ENCODE results near the gene TOR2A. TPM values are rescaled to one million over a fixed set of nuclear protein-coding genes. Genes with fewer than 3 reads are reported as not detected.

The TOR2A gene
- total and polyA plus RNA-seq, 2 of the 8 experiments (the other 6 are each of a cell fraction or from before 2014, with no cell fraction given), result 18.7 to 24.9 TPM

GRCh38 chr9:127761491-127761956 lies 26.4 kb upstream of the TOR2A start:
- no peak overlapping the region for H2BK12ac ChIP-seq (ENCODE audit: low read depth, low read length)
- H4K8ac ChIP-seq (ENCODE audit: extremely low read depth, insufficient read depth, low read length), result no peak overlapping the region
- H3K4ac ChIP-seq (replicated peaks; ENCODE audit: insufficient read length, low read depth, low read length), result no peak overlapping the region
- no peak overlapping the region for H3K23ac ChIP-seq (ENCODE audit: insufficient read length)
- H3K27ac ChIP-seq (ENCODE audit: low read depth, low read length), result no peak overlapping the region; the same call in 1 of the 2 replicates
- H3K4me3 ChIP-seq (ENCODE audit: extremely low read depth in 1 of 4, insufficient read depth in 2 of 4, low read depth in 3 of 4, low read length in 4 of 4), result no peak overlapping the region
- H2AFZ ChIP-seq (ENCODE audit: low read length), result no peak overlapping the region
- no peak overlapping the region for H2BK5ac ChIP-seq (ENCODE audit: low read depth, low read length)
- no peak overlapping the region for H4K5ac ChIP-seq (ENCODE audit: insufficient read length, low read depth, low read length)
- H4K91ac ChIP-seq (replicated peaks; ENCODE audit: insufficient read length, low read length), result no peak overlapping the region
- H3K14ac ChIP-seq (ENCODE audit: insufficient read length), result no peak overlapping the region
- no peaks in the 10 kb centered on the region for H3K79me1 ChIP-seq (ENCODE audit: low read depth, low read length)
- H3K9me3 ChIP-seq (ENCODE audit: insufficient read depth in 2 of 2, low read depth in 1 of 2, low read length in 1 of 2), result no peaks in the 10 kb centered on the region
- CTCF ChIA-PET (ENCODE audit: partially characterized antibody), result interaction anchor here (0.6 to 14.6 kb wide), 8 partner anchors 8 to 1403 kb away, joined by 3 to 227 read pairs (median 3); partner anchors contain the start of genes CDK9 and SH2D3C
- FAIRE-seq (no peak), DNase-seq (ENCODE audit: low read depth in 1 of 2, low spot score in 2 of 2) (no peak)
- no peaks in the 10 kb centered on the region; a peak in 1 of 7 replicates for H3K27me3 ChIP-seq (replicated peaks in 1 of 4; ENCODE audit: control insufficient read depth in 3 of 4, extremely low read depth in 1 of 4, insufficient read depth in 3 of 4, low read length in 3 of 4)
- H2AK5ac ChIP-seq (ENCODE audit: low read depth, low read length), result no peak overlapping the region
- no peaks in the 10 kb centered on the region for H4K20me1 ChIP-seq (replicated peaks in 1 of 2; ENCODE audit: control insufficient read depth in 1 of 2, insufficient read depth in 2 of 2, low read length in 2 of 2)
- H2BK20ac ChIP-seq (ENCODE audit: low read length), result peak overlapping the region; percentile 34; the same call in 1 of the 2 replicates
- H3K4me2 ChIP-seq (ENCODE audit: insufficient read depth in 1 of 2, low read depth in 2 of 2, low read length in 2 of 2), result 0 out of 4 replicates have a peak overlapping the region, but pooled peaks of 1 of the 2 experiments have one; percentile 32
- POLR2A ChIA-PET (ENCODE audit: partially characterized antibody), result interaction anchor here (1.0 to 1.4 kb wide), 3 partner anchors 21 to 308 kb away, joined by 3 to 4 read pairs (median 3); no protein-coding TSS in a partner anchor
- no peak overlapping the region for H2BK120ac ChIP-seq (replicated peaks; ENCODE audit: low read depth, low read length)
- 0 out of 2 replicates have a peak overlapping the region, but pooled peaks have one; percentile 61 for H2BK15ac ChIP-seq (ENCODE audit: low read length)
- H3K18ac ChIP-seq (ENCODE audit: extremely low read depth, low read length), result no peak overlapping the region
- peak; percentile 48; the same call in 1 of the 2 replicates for TF ChIP-seq KDM1A (IDR thresholded peaks at IDR 0.05; ENCODE audit: borderline replicate concordance, low read length)
- no peak for TF ChIP-seq CREB1 (IDR thresholded peaks at IDR 0.05)
- peaks cover 0 to 16% (median 13%) of the 10 kb centered on the region in 4 experiments; a peak in 6 of 7 replicates for H3K4me1 ChIP-seq (replicated peaks in 1 of 4; ENCODE audit: control insufficient read depth in 3 of 4, insufficient read depth in 4 of 4, low read length in 3 of 4)
- H3K9ac ChIP-seq (replicated peaks in 1 of 4; ENCODE audit: extremely low read depth in 1 of 4, low read depth in 3 of 4, low read length in 3 of 4), result no peak overlapping the region
- H3K79me2 ChIP-seq (ENCODE audit: control insufficient read depth in 1 of 2, insufficient read depth in 2 of 2, low read length in 2 of 2), result no peaks in the 10 kb centered on the region
- H3K56ac ChIP-seq (replicated peaks; ENCODE audit: insufficient read length, low read depth, low read length), result no peak overlapping the region
- 74% methylated on average over 5 of the region's 5 CpGs; no CpG with 5 or more reads in 1 of the 2 experiments for WGBS, 2 experiments (ENCODE audit: extremely low coverage in 1 of 2, insufficient coverage in 1 of 2, insufficient read length in 1 of 2, insufficient replicate concordance in 2 of 2, low coverage in 1 of 2, low lambda C conversion rate in 2 of 2, missing lambda C conversion rate in 1 of 2)
- H3K36me3 ChIP-seq (ENCODE audit: control insufficient read depth in 2 of 4, insufficient read depth in 4 of 4, low read length in 3 of 4), result no peaks in the 10 kb centered on the region
- H3K23me2 ChIP-seq (ENCODE audit: low read depth, low read length), result no peaks in the 10 kb centered on the region
